Inflammatory macrophage treated with lipopolysaccharide for 1 hour (primary cell): ENCODE measurements around the gene RTCA.
"Not testable (repeated sequence)": the region's sequence is repeated elsewhere in the genome, so short reads cannot be mapped to it uniquely, and the experiment has no call there.

Experiments
- DNase-seq, 2 donors: peaks; one replicate each; pipeline ENCODE4 v3.0.0-alpha.2; 2020 to 2022

Gene RTCA

DNA sequence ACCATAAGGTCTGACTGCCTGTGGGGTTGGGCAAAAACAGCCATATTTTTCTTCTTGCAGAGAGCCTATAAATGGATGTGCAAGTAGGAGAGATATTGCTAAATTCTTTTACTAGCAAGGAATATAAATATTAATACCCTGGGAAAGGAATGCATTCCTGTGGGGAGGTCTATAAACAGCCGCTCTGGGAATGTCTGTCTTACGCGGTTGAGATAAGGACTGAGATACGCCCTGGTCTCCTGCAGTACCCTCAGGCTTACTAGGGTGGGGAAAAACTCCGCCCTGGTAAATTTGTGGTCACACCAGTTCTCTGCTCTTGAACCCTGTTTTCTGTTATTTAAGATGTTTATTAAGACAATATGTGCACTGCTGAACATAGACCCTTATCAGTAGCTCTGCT lies 1.9 kb upstream of the RTCA start:
- not testable (repeated sequence) for DNase-seq

DNA sequence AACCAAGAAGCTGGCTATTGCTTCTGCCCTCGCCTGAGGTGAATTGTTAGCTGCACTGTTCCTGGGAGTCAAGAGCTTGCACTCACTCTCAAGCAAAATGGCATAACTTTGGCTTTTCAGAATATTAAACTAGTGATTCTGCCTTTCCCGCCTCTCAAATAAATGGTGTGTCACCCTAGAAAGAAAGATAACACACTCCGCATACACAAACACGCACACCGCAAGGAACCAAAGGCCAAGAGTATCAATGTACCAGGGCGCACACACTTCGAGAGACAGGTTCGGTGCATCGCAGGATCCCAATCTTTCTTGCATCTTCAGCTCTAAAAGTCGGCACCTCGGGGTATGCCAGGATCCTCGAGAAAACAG lies 470 bp upstream of the RTCA start:
- no peak for DNase-seq

DNA sequence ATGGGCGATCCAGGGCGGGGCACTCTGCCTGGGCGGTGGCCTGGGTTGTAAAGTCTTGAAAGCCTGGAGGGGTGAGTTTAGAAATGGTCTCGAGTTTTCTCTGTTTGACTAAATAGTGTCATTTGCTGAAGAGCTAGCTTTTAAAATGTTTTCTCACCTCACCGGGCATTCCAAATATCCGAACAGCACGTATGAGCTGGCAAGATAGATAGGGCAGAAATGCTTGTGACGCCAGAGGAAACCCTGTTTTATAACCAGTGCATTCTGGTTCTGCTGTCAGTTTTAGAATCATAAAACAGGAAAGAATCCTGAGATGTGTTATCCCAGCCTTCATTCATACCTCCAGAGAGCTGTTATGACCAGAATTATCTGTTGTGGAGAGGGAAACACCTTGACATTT lies 725 bp downstream of the RTCA start:
- DNase-seq, result peak in 1 of 2 donors; percentile 10

DNA sequence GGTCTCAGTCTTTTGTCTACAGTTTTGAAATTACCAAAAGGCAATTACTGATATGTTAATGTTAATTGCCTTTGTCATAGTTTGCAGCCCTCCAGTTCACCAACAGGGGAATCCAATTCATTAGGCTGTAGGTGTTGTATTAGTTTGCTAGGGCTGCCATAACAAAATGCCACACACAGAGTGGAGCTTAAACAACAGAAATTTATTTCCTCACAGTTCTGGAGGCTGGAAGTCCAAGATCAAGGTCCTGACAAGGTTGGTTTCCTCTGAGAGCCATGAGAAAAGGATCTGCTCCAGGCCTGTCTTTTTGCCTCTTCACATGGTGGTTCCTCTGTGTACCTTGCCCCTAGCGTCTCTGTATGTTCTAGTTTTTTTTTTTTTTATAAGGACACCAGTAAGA lies 1.3 kb downstream of the RTCA start:
- no peak for DNase-seq

GRCh38 chr1:100268202-100268601 lies 2.2 kb downstream of the RTCA start:
- no peak for DNase-seq

DNA sequence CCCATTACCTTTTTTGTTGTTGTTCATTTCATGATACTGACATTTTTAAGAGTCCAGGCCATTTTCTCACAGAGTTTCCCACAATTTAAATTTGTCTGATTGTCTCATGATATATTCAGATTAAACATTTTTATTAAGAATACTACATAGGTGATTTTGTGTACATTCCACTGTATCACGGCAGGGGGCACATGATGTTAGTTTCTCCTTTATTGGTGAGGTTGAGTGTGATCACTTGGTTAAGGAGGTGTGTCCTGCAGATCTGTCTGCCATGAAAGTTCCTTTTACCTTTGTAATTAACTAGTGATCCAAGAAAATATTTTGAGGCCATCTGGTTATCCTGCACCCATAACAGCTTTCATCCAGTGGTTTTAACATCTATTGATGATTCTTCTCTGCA lies 11.8 kb downstream of the RTCA start:
- peak in 1 of 2 donors; percentile 4 for DNase-seq

- DNase-seq, result no peak
Observed at GRCh38 chr1:100279358-100279923, 13.4 kb downstream of the RTCA start.

DNA sequence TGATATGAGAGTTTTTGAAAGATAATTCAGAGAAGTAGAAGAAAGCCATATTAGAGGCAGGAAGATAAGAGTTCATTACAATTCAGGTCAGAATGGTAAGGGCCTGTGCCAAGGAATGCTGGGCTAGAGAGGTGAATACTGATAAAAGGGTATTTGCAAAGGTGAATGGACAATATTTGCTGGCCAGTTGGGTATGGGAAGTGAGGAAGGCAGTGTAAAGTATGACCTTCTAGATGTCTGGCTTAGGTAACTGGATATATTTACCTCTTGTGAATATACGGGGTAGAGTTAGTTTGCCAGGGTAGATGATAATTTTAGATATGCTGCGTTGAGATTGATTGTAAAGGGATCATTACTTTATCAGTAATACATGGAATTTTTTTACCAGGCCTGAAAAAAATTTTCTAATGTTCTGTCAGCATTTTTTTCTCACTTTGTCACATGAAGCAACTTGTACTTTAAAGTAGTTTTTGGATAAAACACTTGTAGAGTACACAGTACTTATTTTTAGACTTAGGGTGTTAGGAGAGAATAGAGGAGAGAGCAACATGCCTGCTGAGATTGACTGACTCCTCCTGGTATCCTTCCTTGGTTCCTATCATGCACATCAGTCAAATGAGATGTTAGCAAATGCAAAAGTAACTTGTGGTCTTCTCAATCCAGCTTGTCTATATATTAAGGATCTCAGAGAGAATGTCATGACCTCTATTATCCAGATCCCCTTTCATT lies 14.1 kb downstream of the RTCA start:
- DNase-seq, result no peak

- no peak for DNase-seq
Observed at GRCh38 chr1:100284591-100284990, 18.6 kb downstream of the RTCA start.

GRCh38 chr1:100287162-100287561 lies 21.1 kb downstream of the RTCA start:
- no peak for DNase-seq

GRCh38 chr1:100290291-100290690 lies 24.3 kb downstream of the RTCA start:
- no peak for DNase-seq

DNA sequence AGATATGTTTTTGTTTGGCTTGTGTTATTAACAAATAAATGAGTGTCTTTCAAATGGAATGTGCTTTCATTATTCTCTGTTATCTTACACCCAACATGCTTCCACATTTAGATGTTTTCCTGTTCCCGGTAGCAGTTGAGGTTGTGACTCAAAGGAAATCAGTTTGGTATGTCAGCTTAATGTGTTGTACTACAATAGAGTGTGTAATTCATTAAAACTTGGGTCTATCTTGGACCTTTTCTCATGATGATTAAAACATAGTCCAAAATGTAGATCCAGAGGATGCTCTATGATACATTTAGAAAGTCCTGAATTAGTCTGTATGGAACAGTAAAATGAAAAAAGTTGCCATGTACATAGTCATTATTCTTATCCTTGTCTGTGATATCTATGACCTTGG lies 26.7 kb downstream of the RTCA start:
- DNase-seq, result no peak

- no peak for DNase-seq
Observed at GRCh38 chr1:100296140-100296539, 30.1 kb downstream of the RTCA start.

DNA sequence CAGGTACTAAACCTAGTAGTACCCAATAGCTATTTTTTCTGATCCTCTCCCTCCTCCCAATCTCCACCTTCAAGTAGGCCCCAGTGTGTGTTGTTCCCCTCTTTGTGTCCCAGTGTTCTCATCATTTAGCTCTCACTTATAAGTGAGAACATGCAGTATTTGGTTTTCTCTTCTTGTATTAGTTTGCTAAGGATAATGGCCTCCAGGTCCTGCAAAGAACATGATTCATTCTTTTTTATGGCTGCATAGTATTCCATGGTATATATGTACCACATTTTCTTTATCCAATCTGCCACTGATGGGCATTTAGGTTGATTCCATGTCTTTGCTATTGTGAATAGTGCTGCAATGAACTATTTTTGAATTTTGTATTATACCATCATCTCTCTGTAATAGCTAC lies 31.0 kb downstream of the RTCA start:
- DNase-seq, result not testable (repeated sequence)

- no peak for DNase-seq
Observed at GRCh38 chr1:100298512-100298911, 32.5 kb downstream of the RTCA start.

- no peak for DNase-seq
Observed at GRCh38 chr1:100299521-100300222, 33.7 kb downstream of the RTCA start.

DNA sequence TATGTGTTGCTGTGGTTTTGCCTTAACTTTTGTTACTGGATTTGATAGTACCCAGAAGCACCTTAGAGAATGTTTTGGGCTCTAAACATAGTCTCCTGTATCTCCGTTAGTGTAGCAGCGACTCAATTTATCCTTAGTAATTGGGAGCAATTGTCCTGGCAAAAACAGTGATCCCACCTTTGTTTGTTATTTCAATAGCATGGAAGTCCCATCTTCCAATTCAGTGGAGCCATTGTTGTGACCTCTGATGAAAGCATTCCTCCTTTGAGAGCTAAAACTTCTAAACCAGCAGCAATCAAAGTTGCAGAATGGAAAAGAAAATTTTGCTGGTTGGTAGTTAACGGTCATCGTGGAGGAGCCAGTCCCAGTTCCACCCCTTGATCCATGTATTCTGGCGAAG lies 34.7 kb downstream of the RTCA start:
- DNase-seq, result no peak

DNA sequence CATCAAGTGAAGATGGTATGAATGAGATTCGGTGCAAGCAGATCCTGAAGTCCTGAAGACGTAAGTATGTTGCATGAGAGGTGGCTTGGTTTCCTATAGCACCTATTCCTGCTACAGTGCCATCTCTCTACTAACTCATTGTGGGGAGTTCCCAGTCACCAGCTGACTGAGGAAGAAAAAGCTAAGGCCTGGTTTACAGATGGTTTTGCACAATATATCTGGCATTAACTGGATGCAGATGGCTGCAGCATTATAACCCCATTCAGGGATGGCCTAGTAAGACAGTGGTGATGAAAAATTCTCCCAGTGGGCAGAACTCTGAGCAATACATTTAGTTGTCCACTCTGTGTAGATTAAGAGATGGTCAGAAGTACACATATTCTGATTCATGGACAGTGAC lies 36.7 kb downstream of the RTCA start:
- DNase-seq, result no peak

DNA sequence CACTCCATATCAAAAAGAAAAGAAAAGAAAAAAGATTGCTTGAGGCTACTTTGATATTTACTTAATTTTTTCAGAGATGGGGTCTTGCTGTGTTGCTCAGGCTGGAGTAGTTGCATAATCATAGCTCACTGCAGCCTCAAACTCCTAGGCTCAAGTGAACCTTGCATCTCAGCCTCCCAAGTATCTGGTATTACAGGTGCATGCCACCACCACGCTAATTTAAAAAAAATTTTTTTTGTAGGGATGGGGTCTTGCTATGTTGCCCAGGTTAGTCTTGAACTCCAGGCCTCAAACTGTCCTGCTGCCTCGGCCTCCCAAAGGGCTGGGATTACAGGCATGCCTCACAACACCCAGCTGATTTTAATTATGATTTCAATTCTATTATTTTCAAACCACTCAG lies 38.2 kb downstream of the RTCA start:
- DNase-seq, result no peak

- no peak for DNase-seq
Observed at GRCh38 chr1:100304921-100305320, 38.9 kb downstream of the RTCA start.

GRCh38 chr1:100305954-100306353 lies 39.9 kb downstream of the RTCA start:
- DNase-seq, result no peak

DNA sequence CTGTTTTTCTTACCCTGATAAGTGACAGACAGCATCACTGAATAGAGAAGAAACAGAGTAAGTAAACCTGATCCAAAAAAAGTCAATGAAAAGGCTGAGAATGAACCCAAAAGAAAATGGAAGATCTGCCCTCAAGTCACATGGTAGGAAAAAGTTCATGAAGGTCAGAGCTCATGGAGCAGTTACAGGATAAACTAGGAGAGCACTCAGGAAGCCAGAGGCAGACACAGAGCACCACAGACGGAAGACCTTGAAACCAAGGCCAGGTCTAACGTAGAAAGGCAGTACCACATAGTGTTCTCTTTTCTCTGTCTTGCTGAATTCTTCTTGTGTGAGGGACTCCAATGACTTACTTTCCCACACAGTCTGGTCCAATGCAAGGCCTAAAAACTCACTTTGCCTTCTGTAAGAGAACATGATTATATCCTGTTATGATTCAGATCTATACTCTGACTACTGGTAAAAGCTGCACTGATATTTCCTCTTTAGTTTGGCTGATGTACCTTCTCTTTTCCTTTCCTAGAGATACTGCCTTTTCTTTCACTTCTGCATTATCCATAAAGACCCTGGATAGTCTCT lies 40.8 kb downstream of the RTCA start:
- peak in 1 of 2 donors; percentile 2 for DNase-seq

DNA sequence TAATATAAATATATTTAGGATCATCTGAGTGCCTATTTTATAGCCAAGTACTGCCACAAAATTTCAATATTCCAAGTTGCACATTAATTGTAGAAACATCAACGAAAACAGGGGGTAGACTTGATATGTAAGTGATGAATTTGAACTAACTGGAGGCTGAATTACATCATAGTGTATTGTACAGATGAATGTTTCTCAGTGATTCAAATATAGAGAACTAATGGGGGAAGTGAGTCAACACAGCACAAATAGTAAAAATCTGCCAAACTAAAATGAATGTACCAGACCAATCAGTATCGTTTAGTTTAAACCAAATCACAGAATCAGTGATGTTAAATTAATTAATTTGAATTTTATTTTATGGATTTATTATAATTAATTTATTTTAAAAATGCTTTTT lies 42.8 kb downstream of the RTCA start:
- DNase-seq, result peak; percentile 33 to 48

- no peak for DNase-seq
Observed at GRCh38 chr1:100309863-100310262, 43.8 kb downstream of the RTCA start.
